Osteoblast (primary cell): ENCODE measurements around the gene DHX29. TPM values are rescaled to one million over a fixed set of nuclear protein-coding genes. Genes with fewer than 3 reads are reported as not detected.

Source experiments
- DNase-seq: peaks from one replicate; pipeline ENCODE4 v3.0.0; 2011; ENCODE audit warnings: low spot score, mixed read lengths; ENCODE audit not compliant: insufficient read length; ENCODE audit errors: missing footprints
- H2AFZ ChIP-seq: 2 replicates; pipeline ENCODE4 v1.6.0; 2011; ENCODE audit warnings: mild to moderate bottlenecking, low read length
- H3K27ac ChIP-seq: 2 replicates; pipeline ENCODE4 v1.5.1; 2011; ENCODE audit warnings: mild to moderate bottlenecking, low read depth, low read length, moderate library complexity
- H3K27me3 ChIP-seq: 2 replicates; pipeline ENCODE4 v1.6.0; 2012; ENCODE audit warnings: mild to moderate bottlenecking, control low read depth, inconsistent platforms, low read length, moderate library complexity; ENCODE audit not compliant: insufficient read depth
- H3K36me3 ChIP-seq: 2 replicates; pipeline ENCODE4 v1.5.1; 2011; ENCODE audit warnings: mild to moderate bottlenecking, low read length, control low read depth, moderate library complexity; ENCODE audit not compliant: insufficient read depth
- H3K4me1 ChIP-seq: 2 replicates; pipeline ENCODE4 v1.5.1; 2011; ENCODE audit warnings: mild to moderate bottlenecking, low read length, control low read depth, moderate library complexity; ENCODE audit not compliant: insufficient read depth
- H3K4me2 ChIP-seq: 2 replicates; pipeline ENCODE4 v1.6.0; 2011; ENCODE audit warnings: mild to moderate bottlenecking, low read length; ENCODE audit not compliant: insufficient read depth
- H3K4me3 ChIP-seq: fragments of 200-600 bp; sonication (generic); 3 replicates; pipeline ENCODE4 v1.5.1; 2012; ENCODE audit warnings: mild to moderate bottlenecking, low read length, inconsistent platforms; ENCODE audit not compliant: insufficient read depth
- H3K79me2 ChIP-seq: 2 replicates; pipeline ENCODE4 v1.6.0; 2012; ENCODE audit warnings: mild to moderate bottlenecking, low read length, control low read depth, inconsistent platforms; ENCODE audit not compliant: insufficient read depth
- H3K9me3 ChIP-seq: 2 replicates; pipeline ENCODE4 v1.5.1; 2011; ENCODE audit warnings: low read depth, low read length, control low read depth
- H4K20me1 ChIP-seq: 2 replicates; pipeline ENCODE4 v1.6.0; 2012; ENCODE audit warnings: mild to moderate bottlenecking, low read length, control low read depth; ENCODE audit not compliant: insufficient read depth
- CTCF ChIP-seq: IDR thresholded peaks from 2 replicates; pipeline ENCODE4 v1.5.1; 2011; ENCODE audit warnings: mild to moderate bottlenecking, low read depth, low read length, moderate library complexity; ENCODE audit errors: extremely low read depth
- total RNA-seq: library from RNA; depleted of rRNA; stranded (reverse); fragments of >200 nt; gene quantifications from 2 replicates; pipeline ENCODE4 v1.2.3, GENCODE V29; 2012

Gene DHX29
- total RNA-seq, 1 donor = 38.4 TPM

- Histone ChIP-seq H3K27ac (no peak overlapping the region), H3K4me2 (no peak overlapping the region), H3K27me3 (no peaks in the 10 kb centered on the region), H4K20me1 (no peaks in the 10 kb centered on the region), H3K36me3 (peaks cover 68% of the 10 kb centered on the region), H3K9me3 (no peaks in the 10 kb centered on the region), H3K79me2 (peaks cover 6% of the 10 kb centered on the region), H3K4me1 (no peaks in the 10 kb centered on the region), H3K4me3 (no peak overlapping the region), H2AFZ (no peak overlapping the region)
- no peak for DNase-seq
- TF ChIP-seq CTCF = no peak
These were observed 16.5 kb downstream of the DHX29 start for GRCh38 chr5:55290991-55291390.

- no peak for TF ChIP-seq CTCF
- H3K4me3 ChIP-seq = no peak overlapping the region
- no peaks in the 10 kb centered on the region for H3K9me3 ChIP-seq
- H3K4me2 ChIP-seq = no peak overlapping the region
- H3K27me3 ChIP-seq = no peaks in the 10 kb centered on the region
- DNase-seq = no peak
- no peak overlapping the region for H2AFZ ChIP-seq
- peaks cover 2% of the 10 kb centered on the region for H3K79me2 ChIP-seq
- H4K20me1 ChIP-seq = no peaks in the 10 kb centered on the region
- H3K27ac ChIP-seq = no peak overlapping the region
- no peaks in the 10 kb centered on the region for H3K4me1 ChIP-seq
- H3K36me3 ChIP-seq = peaks cover 67% of the 10 kb centered on the region
These were observed 17.7 kb downstream of the DHX29 start for GRCh38 chr5:55289808-55290207.

- Histone ChIP-seq H3K4me1 (no peaks in the 10 kb centered on the region), H3K27me3 (no peaks in the 10 kb centered on the region), H3K27ac (no peak overlapping the region), H3K4me3 (no peak overlapping the region), H3K79me2 (peaks cover 2% of the 10 kb centered on the region), H3K36me3 (peaks cover 55% of the 10 kb centered on the region), H3K9me3 (no peaks in the 10 kb centered on the region), H4K20me1 (no peaks in the 10 kb centered on the region), H2AFZ (no peak overlapping the region), H3K4me2 (no peak overlapping the region)
- DNase-seq = no peak
- TF ChIP-seq CTCF = no peak
These were observed 21.0 kb downstream of the DHX29 start for GRCh38 chr5:55286411-55286933.

- peaks cover 52% of the 10 kb centered on the region for H3K36me3 ChIP-seq
- no peak overlapping the region for H2AFZ ChIP-seq
- no peak overlapping the region for H3K4me3 ChIP-seq
- H3K27me3 ChIP-seq = no peaks in the 10 kb centered on the region
- peak overlapping the region; percentile 5 for H3K4me2 ChIP-seq
- H4K20me1 ChIP-seq = no peaks in the 10 kb centered on the region
- H3K4me1 ChIP-seq = peaks cover 12% of the 10 kb centered on the region
- H3K79me2 ChIP-seq = no peaks in the 10 kb centered on the region
- peak; percentile 68 for DNase-seq
- no peak for TF ChIP-seq CTCF
- peak overlapping the region; percentile 44 for H3K27ac ChIP-seq
- H3K9me3 ChIP-seq = no peaks in the 10 kb centered on the region
These were observed 28.7 kb downstream of the DHX29 start for GRCh38 chr5:55278778-55279177.
